Activated CD4-positive, alpha-beta T cell treated with anti-CD3 and anti-CD28 coated beads for 1 hour (primary cell): Measurements from ENCODE around the gene URI1.

Source experiments
- DNase-seq: peaks from one replicate; pipeline ENCODE4 v3.0.0-alpha.2; 2020

The URI1 gene

GRCh38 chr19:30060531-30061222 lies 118.6 kb downstream of the URI1 start:
- no peak for DNase-seq

- no peak for DNase-seq
Measured at GRCh38 chr19:30061223-30062064, 119.4 kb downstream of the URI1 start.

- no peak for DNase-seq
Measured at GRCh38 chr19:30062065-30062906, 120.2 kb downstream of the URI1 start.

GRCh38 chr19:30062907-30063649 lies 121.0 kb downstream of the URI1 start:
- DNase-seq, result no peak

GRCh38 chr19:30063650-30064347 lies 121.8 kb downstream of the URI1 start:
- DNase-seq, result no peak

GRCh38 chr19:30064348-30064699 lies 122.3 kb downstream of the URI1 start:
- DNase-seq, result no peak

- DNase-seq, result no peak
Measured at GRCh38 chr19:30064771-30065494, 122.9 kb downstream of the URI1 start.

- DNase-seq, result no peak
Measured at GRCh38 chr19:30065680-30066606, 123.9 kb downstream of the URI1 start.
